KG1 (cell line): ENCODE data around the gene NBPF3.

Source experiments
- DNase-seq: peaks from one replicate; lab custom pipeline; 2025; lab: John Stamatoyannopoulos, UW

Gene NBPF3

GRCh38 chr1:21494196-21494595 is 54.3 kb downstream of the NBPF3 start:
- DNase-seq: no peak

- no peak for DNase-seq
Measured at GRCh38 chr1:21495225-21495820, 55.4 kb downstream of the NBPF3 start.

DNA sequence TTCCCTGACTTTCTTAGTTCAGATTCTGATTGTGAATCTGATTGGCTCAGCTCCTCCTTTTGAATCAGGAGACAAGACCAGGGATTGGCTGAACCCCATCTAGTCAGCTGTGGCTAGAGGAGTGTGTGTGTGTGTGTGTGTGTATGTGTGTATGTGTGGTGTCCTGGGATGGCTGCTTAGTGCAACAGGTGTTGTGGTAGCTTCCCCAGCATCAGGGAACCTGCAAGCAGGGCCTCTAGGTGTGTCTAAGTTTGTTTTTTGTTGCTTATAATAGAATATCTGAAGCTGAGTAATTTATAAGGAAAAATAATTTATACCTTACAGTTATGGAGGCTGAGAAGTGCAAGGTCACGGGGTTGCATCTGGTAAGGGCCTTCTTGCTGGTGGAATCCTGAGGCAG is 56.1 kb downstream of the NBPF3 start:
- DNase-seq: no peak

- DNase-seq: no peak
Measured at GRCh38 chr1:21496886-21497285, 56.9 kb downstream of the NBPF3 start.

DNA sequence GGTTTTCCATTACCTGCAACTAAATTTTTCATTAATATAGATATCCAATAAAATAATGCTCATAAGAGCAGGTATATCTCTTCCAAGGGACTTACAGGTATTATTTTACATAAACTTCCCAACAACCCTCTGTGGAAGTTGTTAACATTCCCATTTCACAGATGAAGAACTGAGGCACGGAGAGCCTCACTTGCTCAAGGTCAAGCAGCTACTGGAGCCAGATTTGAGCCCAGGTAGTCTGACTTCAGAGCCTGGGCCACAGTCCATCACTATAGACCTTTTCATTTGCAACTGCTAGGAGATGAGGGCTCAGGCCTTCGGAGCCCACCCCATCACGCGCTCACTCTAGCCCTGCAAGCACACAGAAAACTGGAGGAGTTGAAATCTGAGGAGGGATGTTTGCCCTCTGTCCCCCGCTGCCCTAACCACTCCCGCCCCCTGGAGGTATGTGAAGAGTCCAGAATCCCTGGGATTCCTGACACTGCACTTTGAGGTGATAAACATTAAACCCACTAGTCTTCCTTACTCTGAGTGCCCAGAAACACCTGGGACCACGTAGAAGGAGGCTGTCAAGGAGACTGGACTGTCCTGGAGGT is 57.6 kb downstream of the NBPF3 start:
- no peak for DNase-seq

GRCh38 chr1:21499283-21499950 is 59.5 kb downstream of the NBPF3 start:
- no peak for DNase-seq

GRCh38 chr1:21503706-21504377 is 63.9 kb downstream of the NBPF3 start:
- no peak for DNase-seq

DNA sequence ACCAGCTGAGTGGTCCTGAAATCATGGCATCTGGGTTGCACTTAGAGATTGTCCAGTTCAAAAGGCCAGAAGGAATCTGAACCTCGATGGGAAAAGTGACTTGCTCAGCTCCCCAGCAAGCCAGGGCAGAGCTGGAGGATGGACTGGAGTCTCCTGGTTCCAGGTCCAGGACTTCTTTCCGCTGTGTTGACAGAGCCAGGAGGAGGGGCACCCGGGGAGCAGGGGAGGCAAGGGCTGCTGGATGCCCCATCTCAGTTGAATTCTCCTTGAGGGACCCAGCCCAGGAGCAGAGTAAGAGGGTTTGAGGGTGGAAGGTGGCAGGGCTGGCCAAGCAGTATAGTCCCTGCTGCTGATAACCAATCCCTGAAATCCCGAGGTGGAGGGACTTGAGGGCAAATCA is 66.9 kb downstream of the NBPF3 start:
- DNase-seq: no peak

DNA sequence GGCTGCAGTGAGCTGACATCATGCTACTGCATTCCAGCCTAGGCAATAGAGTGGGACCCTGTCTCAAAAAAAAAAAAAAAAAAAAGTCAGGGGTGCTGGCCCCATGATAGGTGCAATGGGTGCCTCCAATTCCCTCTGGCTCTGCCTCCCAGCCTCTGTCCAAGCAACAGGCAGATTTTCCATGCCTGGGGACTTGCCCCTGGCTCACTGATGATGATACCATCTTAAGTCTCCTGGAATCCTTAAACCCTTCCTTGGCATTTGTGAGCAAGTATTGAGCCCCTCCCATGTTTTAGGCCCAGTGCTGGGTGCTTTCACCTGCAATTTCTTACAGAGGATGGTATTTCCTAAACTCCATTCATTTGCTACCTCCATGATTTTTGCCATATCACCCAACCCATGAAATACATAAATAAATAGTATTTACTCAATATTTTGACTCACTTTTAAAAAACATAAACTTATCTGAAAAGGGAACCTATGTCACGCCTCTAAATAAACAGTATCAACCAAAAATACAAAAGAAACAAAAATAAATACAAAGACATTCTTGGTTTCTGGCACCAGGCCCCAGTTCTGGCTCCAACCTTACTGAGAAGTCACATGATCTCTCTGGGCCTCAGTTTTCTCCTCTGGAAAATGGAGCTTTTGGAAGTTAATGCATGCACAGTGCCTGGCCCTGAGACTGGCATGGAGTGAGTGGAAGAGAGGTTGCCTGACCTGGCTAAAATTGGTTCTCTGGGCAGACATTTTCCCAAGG is 67.8 kb downstream of the NBPF3 start:
- no peak for DNase-seq

GRCh38 chr1:21508580-21509350 is 68.8 kb downstream of the NBPF3 start:
- DNase-seq: peak; percentile 10

DNA sequence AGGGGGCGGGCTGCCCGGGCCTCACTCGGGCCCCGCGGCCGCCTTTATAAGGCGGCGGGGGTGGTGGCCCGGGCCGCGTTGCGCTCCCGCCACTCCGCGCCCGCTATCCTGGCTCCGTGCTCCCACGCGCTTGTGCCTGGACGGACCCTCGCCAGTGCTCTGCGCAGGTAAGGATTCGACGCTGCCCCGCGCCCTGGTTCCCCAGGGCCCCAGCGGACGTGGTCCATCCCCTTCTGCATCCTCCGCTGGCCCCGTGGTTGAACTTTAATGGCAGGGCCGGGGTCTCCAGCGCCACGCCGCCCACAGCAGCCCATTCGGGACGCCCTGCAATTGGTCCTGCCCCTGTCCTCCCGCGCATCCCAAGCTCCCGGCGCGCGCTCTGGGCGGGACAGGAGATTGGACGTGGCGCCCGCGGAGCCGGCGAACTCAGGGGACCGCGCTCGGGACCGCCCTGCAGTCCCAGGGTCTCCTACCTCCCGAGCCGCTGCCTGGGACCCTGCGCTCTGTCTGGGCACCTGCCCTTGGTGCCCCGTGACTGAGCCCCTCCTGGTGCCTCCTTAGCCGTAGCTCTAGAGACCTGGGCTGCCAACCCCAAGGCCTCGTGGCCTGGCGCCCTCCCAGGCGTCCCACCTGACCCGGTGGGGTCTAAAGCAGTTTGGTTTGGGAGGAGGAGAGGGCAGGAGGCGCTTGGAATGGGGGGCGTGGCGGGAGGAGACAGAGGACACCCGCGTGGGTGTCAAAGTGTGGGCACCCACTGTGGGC is 69.6 kb downstream of the NBPF3 start, which contains the start of gene ALPL:
Gene ALPL (plus strand): TSS at position 73 of the 762 bp plus-strand sequence. CDS start 44,659 bp downstream, outside the sequence.
- no peak for DNase-seq

- no peak for DNase-seq
Measured at GRCh38 chr1:21510113-21510493, 70.2 kb downstream of the NBPF3 start.

GRCh38 chr1:21510885-21511578 is 71.1 kb downstream of the NBPF3 start:
- DNase-seq: no peak

GRCh38 chr1:21511579-21512522 is 71.9 kb downstream of the NBPF3 start:
- DNase-seq: no peak

DNA sequence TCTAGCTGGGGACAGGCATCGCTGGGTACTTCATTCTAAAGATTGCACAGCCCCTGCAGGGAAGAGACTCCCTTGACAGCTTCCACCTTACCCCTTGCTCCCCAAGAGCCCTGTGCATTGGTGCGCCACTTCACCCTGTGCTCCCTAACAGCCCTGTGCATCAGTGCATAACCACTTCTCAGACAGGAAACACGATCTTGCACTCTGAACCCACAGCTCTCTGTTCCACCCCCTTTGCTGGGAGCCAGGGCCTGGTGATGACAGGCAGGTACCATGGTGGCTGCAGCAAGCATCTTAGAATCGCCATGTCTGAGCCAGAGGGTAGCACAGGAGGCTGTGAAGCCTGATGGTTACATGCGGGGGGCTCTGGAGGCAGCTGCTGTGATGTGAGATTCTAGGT is 74.3 kb downstream of the NBPF3 start:
- DNase-seq: no peak

GRCh38 chr1:21517161-21517589 is 77.2 kb downstream of the NBPF3 start:
- DNase-seq: no peak

DNA sequence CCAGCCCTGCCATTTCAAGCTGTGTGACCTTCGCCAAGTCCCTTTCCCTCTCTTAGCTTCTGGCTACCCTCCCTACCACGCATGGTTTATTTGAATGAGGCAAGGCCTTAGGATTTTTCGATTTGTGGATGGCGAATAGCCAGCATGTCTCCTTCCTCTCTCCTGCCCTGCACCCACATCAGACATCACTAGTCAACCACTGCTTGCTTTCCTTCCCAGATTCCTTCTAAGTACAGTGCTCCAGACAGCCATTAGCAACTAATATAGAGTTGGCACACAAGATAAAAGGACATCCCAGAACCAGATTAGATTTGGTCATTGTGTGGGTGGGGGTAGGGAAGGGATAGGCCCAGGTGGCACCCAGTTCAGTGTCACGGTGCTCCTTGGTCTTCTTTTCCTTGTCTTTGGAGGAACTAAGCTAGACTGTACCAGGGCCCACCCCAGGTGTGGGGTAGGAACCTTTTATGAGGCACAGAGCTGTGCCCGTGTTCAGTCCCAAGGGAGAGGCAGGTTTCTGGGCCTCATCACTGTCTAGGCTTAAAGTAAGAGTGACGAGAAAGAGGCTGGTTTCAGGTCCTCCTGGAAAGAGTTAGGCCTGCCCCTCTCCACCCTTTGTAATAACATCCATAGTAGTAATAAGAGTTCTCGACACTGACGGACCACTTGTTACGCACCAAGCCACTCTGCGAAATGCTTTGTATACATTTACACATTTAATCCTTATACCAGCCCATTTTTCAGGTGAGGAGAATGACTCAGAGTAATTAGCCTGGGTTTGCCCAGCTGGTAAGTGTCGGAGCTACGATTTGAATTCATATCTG is 77.9 kb downstream of the NBPF3 start:
- DNase-seq: no peak
